ENCODE results near the gene LNP1. TPM values are rescaled to one million over a fixed set of nuclear protein-coding genes. Genes with fewer than 3 reads are reported as not detected.

The LNP1 gene
- total RNA-seq, 2 donors from 2014 or later = 0.73 to 3.4 TPM

GRCh38 chr3:100492059-100493006 is 91.0 kb downstream of the LNP1 start, which contains the start of gene TMEM45A:
Gene TMEM45A (plus strand): TSS chr3:100492619. CDS start chr3:100555212, 62,593 bp downstream.
- under 1% methylated on average over 56 of the region's 56 CpGs for WGBS
- intact Hi-C loops (cut with DNase I) = loop anchor here (10.0 kb wide), 1 partner anchor 212 kb away; the partner anchor contains the start of gene TFG

GRCh38 chr3:100496711-100497261 is 95.4 kb downstream of the LNP1 start:
- H3K9me3 ChIP-seq = no peaks in the 10 kb centered on the region
- intact Hi-C loops (cut with DNase I) = loop anchor here (10.0 kb wide), 1 partner anchor 208 kb away; the partner anchor contains the start of gene TFG

More at GRCh38 chr3:100492059-100493006, 91.0 kb downstream of the LNP1 start, which contains the start of gene TMEM45A:
- H3K4me1 ChIP-seq (replicated peaks) = no peaks in the 10 kb centered on the region
- H3K27me3 ChIP-seq (replicated peaks; ENCODE audit: insufficient read depth) = no peaks in the 10 kb centered on the region
- H3K36me3 ChIP-seq = no peaks in the 10 kb centered on the region
- peak within 1 kb of the TSS; percentile 45 to 74 for H3K27ac ChIP-seq
- TF ChIP-seq POLR2AphosphoS5 (IDR thresholded peaks at IDR 0.05) = peak; percentile 82
- peak; percentile 51 for TF ChIP-seq POLR2A (IDR thresholded peaks at IDR 0.05)
- peak in 1 of 4 experiments; percentile 31 for TF ChIP-seq CTCF (IDR thresholded peaks at IDR 0.05)
- peak; percentile 93 for DNase-seq (ENCODE audit: low spot score)
- H3K4me3 ChIP-seq = peak within 1 kb of the TSS; percentile 36 to 42
- no peaks in the 10 kb centered on the region for H3K9me3 ChIP-seq

GRCh38 chr3:100499651-100500050 is 98.3 kb downstream of the LNP1 start:
- TF ChIP-seq POLR2AphosphoS5 (IDR thresholded peaks at IDR 0.05) = no peak
- no peak for TF ChIP-seq CTCF (IDR thresholded peaks at IDR 0.05)
- TF ChIP-seq POLR2A (IDR thresholded peaks at IDR 0.05) = no peak
- Histone ChIP-seq H3K27ac (no peak overlapping the region), H3K4me1 (replicated peaks) (no peaks in the 10 kb centered on the region), H3K4me3 (no peak overlapping the region), H3K36me3 (no peaks in the 10 kb centered on the region), H3K9me3 (no peaks in the 10 kb centered on the region), H3K27me3 (replicated peaks; ENCODE audit: insufficient read depth) (no peaks in the 10 kb centered on the region)
- intact Hi-C loops (cut with DNase I) = loop anchor here (10.0 kb wide), 1 partner anchor 205 kb away; the partner anchor contains the start of gene TFG
- DNase-seq (ENCODE audit: low spot score) = no peak
- WGBS = 93% methylated on average over 4 of the region's 4 CpGs

More at GRCh38 chr3:100496711-100497261, 95.4 kb downstream of the LNP1 start:
- Histone ChIP-seq H3K27ac (no peak overlapping the region), H3K4me1 (replicated peaks) (no peaks in the 10 kb centered on the region), H3K36me3 (no peaks in the 10 kb centered on the region), H3K27me3 (replicated peaks; ENCODE audit: insufficient read depth) (no peaks in the 10 kb centered on the region), H3K4me3 (no peak overlapping the region)
- DNase-seq (ENCODE audit: low spot score) = no peak
- TF ChIP-seq POLR2AphosphoS5 (IDR thresholded peaks at IDR 0.05) = no peak
- TF ChIP-seq POLR2A (IDR thresholded peaks at IDR 0.05) = no peak
- no peak for TF ChIP-seq CTCF (IDR thresholded peaks at IDR 0.05)

GRCh38 chr3:100500320-100500880 is 99.1 kb downstream of the LNP1 start:
- Histone ChIP-seq H3K27me3 (replicated peaks; ENCODE audit: insufficient read depth) (no peaks in the 10 kb centered on the region), H3K9me3 (no peaks in the 10 kb centered on the region), H3K4me3 (no peak overlapping the region), H3K4me1 (replicated peaks) (no peaks in the 10 kb centered on the region), H3K27ac (no peak overlapping the region), H3K36me3 (no peaks in the 10 kb centered on the region)
- DNase-seq (ENCODE audit: low spot score) = no peak
- TF ChIP-seq POLR2AphosphoS5 (IDR thresholded peaks at IDR 0.05) (no peak), CTCF (IDR thresholded peaks at IDR 0.05) (no peak), POLR2A (IDR thresholded peaks at IDR 0.05) (no peak)
- intact Hi-C loops (cut with DNase I) = no loop called here
- WGBS = 68% methylated on average over 8 of the region's 8 CpGs
